HG03520 (cell line): ENCODE results near the gene ANKRD61.
"Not testable (repeated sequence)": the region's sequence is repeated elsewhere in the genome, so short reads cannot be mapped to it uniquely, and the experiment has no call there.

Experiments
- ATAC-seq: cut with Tn5 transposase; IDR thresholded peaks from one replicate; pipeline ENCODE4 v1.9.1; 2021; ENCODE audit warnings: mild to moderate bottlenecking, moderate library complexity; ENCODE audit not compliant: unreplicated experiment

ANKRD61 gene

DNA sequence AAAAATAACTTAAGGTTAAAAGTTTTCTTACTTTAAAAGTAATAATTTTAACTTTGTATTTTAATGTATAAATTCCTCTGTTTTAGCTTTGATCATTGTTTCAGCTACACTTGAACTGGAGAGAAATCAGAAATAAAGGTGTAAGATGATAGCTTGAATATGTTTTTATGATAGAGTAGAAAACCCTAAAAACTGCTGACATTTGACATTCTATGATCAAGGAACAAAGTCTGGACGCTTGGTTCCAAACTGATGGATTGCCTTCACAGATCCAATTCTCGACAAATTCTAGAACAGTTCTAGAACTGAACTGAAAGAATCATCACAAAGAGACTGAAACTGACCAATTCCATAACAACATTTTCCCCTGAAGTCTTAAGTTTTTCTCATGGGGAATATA lies at the start of gene ANKRD61:
Gene ANKRD61 (plus strand): TSS at position 389 of the 400 bp plus-strand sequence. CDS start 0 bp downstream, at position 389.
- ATAC-seq: no peak

DNA sequence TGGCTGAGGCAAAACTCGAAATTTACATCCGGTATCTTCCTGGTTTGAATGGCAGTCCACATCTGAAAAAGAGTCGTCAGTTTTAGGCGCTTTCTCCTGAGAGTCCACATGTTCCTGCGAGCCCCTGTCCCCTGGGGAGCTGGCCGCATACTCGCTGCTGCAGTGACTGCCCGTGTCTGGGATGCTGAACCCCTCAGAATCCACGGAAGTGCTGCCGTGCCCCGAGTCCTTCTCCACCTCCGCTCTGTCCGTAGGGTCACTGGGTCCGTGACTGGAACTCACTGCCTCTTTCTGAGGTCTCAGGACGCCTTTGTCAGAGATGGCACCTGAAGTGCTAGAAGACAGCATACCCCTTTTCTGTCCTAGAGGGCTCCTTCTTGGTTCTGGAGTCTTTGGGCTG lies 44.1 kb upstream of the ANKRD61 start:
- not testable (repeated sequence) for ATAC-seq

DNA sequence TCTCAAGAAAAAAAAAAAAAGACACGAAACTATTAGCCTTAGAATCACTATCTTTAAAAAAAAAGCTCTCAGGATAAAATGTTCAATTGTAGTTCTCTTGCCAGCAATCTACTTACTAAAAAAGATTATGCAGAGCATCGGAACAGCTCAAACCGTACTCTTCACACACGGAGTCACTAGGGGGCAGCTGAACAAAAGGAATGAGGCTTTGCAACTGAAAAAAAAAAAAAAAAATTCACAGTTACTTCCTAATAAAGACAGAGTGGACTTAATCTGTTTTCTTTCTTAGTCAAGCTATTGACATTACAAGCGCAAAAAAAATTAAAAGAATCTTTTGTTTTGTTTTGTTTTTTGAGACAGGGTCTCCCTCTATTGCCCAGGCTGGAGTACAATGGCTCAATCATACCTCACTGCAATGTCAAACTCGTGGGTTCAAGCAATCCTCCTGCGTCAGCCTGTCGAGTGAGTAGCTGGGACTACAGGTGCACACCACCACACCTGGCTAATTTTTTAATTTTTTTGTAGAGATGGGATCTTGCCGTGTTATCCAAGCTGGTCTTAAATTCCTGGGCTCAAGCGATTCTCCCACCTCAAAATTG lies 33.9 kb upstream of the ANKRD61 start:
- no peak for ATAC-seq

DNA sequence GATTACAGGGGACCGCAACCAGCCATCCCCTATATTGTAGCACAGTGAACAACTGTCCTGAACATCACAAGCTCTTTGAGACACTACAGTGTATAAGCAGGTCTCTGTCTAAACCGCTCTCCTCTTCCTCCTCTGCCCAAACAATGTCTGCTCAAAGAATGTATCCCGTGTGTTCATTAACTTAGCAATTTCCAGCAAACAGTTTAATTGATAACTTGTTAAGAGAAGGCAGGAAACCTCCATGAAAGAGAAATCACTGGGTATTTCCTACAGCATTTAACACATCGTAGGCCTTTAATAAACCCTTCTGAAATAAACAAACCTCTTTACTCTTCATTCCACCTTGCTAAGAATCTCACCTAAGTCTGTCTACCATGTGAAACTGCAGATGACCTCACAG lies 23.8 kb upstream of the ANKRD61 start:
- ATAC-seq: no peak

DNA sequence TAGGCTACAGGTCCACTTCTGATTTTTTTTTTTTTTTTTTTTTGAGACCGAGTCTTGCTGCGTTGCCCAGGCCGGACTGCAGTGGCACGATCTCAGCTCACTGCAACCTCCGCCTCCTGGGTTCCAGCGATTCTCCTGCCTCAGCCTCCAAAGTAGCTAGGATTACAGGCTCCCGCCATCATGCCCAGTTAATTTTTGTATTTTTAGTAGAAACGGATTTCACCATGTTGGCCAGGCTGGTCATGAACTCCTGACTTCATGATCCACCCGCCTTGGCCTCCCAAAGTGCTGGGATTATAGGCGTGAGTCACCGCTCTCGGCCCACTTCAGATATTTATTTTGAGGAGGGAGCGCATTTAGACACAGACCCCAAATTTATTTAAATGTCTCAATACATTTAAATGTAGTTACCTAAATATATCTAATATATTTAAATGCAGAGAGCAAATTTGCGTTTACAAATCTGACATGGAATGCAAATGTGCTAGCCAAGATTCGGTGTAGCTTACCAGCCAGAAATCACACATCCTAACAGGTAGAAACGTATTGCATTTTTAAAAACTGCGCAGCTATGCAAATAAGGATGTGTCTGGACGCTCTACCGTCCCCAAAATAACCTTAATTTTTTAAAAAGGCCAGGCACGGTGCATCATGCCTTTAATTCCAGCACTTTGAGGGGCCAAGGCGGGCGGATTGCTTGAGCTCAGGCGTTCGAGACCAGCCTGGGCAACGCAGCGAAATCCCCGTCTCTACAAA lies 23.2 kb upstream of the ANKRD61 start:
- not testable (repeated sequence) for ATAC-seq

DNA sequence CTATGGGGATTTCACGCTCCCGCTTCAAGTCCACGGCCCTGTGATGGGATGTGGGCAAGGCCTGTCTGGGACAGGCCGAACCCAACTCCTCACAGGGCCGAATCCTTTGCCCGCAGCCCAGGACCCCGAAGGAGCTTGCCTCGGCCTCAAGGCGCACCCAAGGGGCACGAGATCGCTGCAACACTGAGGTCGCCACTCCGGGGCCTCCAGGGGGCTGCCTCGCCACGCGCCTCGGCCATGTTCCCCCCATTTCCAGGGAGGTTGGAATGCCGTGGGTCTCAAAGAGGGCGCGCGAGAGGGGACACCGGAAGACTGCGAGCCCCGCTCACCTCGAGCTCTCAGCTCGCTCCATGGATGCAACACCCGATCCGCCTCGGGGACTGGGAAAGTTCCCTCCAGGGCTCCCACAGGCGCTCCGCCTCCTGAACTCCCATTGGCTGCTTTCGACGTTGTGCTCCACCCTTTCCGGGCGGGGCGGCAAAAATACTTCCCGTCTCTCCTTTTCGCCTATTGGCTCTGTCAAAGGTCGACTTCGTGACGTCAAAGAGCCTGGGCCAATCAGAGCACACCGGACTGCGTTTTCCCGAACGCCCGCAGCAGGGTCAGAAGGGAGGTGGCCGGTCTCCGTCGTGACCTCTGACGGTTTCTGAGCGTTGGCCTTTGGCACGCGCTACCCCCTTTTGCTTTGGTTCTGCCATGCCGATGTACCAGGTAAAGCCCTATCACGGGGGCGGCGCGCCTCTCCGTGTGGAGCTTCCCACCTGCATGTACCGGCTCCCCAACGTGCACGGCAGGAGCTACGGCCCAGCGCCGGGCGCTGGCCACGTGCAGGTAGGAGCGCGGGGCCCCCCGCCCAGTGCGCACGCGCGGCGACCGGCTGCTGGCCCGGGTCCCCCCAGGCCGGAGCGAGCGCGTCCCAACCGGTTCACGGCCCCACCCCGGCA lies 22.2 kb upstream of the ANKRD61 start, which contains the start of the genes AIMP2 and PMS2:
Gene AIMP2 (plus strand): TSS at position 605 of the 944 bp plus-strand sequence. CDS start 92 bp downstream, at position 697.
Gene PMS2 (minus strand): TSS at position 382 of the 944 bp plus-strand sequence. CDS start 30 bp downstream, at position 352.
- peak; percentile 95 for ATAC-seq

DNA sequence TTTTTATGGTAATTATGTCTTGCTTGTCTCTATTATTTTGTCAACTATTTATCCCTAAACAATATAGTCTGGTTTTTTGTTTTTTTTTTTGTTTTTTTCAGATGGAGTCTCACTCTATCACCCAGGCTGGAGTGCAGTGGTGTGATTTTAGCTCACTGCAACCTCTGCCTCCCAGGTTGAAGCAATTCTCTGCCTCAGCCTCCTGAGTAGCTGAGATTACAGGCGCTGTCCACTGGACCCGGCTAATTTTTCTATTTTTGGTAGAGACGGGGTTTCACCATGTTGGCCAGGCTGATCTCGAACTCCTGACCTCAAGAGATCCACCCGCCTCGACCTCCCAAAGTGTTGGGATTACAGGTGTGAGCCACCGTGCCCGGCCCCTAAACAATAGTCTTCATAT lies 20.8 kb upstream of the ANKRD61 start:
- ATAC-seq: not testable (repeated sequence)

DNA sequence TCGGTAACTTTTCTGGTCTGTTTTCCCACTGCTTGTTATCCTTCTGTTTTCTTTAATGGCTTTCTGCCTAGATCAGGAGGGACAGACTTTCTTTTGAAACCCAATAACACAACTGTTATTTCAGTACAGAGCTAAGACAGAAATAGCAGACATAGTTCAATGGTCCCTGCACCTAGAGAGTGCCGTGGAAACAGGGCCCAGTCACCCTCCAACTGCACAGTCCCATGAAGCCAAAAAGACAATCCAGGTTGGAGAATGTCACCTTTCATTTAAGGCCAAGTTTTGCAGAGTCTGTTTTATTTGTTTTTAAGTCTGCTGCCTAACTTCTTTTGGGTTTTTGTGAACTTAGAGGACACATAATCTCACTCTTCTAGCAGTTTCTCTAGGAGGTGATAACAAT lies 19.6 kb upstream of the ANKRD61 start:
- no peak for ATAC-seq

DNA sequence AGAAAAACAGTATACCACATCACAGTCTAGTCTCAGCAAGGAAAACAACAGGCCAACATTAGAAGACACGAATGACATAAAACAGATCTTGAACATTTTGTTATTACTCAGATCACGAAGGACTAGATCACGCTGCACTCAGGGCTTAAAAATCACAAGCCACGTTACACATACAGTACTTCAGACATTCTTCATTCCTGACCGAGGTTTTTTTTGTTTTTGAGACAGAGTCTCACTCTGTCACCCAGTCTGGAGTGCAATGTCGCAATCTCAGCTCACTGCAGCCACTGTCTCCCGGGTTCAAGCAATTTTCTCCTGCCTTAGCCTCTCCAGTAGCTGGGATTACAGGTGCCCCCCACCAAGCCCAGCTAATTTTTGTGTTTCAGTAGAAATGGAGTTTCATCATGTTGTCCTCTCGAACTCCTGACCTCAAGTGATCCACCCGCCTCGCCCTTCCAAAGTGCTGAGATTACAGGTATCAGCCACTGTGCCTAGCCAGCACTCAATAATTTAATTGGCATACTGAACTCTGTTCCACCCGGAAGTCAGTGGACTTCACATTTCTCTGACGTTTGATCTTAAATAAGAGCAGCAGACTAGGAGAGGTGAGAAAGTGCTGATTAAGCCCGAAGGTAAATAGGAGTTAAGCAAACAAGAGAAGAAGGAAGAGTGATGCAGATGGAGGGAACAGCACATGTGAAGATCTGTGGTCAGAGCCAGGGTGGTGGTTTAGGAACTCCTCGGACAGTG lies 18.6 kb upstream of the ANKRD61 start:
- no peak for ATAC-seq

DNA sequence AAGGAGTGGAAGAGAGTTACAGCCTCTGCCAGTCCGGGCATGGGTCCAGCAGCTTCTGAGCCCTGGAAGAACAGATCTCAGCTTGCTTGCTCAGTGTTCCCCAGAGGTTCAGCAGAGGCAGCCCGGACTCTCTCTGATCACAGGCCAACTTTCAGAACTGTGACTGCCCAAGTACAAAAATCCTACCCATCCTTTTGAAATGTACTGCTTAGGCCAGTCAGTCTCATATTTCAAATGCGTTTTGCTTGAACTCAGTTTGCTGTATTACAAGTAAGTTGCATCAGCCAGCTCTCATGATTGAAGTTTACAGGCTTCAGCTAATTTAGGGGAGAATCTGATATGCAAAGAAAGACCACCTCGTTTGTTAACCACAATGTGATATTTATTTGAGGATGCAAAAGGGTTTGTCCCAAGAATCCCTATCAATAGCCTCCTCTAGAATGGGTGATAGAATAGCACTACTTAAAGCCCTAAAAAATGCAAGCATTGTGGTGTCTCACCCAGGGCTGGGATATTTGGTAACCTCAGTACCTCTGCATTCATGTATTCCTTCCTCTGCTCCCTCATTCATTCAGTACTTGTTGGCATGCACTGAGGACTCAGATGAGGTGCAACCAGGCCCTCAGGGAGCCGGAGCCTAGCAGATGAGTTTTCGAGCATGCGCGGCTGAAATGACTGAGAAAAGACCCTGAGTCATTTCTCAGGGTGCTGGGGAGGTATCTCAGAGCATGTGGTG lies 15.1 kb upstream of the ANKRD61 start:
- ATAC-seq: peak; percentile 27

DNA sequence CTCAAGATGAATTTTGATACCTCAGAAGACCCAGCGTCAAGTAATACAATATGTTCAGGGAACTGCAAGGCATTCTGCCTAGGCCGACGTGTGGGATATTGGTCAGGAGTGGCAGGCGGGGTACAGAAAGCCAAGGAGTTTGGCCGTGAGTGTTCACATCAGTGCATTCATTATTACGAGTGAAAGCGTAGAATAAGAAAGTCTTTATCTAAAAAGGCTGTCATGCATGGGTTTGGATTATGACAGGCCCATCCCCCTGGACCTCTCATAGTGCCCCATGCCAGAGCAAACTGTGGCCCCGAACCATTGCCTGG lies 14.6 kb upstream of the ANKRD61 start:
- no peak for ATAC-seq

DNA sequence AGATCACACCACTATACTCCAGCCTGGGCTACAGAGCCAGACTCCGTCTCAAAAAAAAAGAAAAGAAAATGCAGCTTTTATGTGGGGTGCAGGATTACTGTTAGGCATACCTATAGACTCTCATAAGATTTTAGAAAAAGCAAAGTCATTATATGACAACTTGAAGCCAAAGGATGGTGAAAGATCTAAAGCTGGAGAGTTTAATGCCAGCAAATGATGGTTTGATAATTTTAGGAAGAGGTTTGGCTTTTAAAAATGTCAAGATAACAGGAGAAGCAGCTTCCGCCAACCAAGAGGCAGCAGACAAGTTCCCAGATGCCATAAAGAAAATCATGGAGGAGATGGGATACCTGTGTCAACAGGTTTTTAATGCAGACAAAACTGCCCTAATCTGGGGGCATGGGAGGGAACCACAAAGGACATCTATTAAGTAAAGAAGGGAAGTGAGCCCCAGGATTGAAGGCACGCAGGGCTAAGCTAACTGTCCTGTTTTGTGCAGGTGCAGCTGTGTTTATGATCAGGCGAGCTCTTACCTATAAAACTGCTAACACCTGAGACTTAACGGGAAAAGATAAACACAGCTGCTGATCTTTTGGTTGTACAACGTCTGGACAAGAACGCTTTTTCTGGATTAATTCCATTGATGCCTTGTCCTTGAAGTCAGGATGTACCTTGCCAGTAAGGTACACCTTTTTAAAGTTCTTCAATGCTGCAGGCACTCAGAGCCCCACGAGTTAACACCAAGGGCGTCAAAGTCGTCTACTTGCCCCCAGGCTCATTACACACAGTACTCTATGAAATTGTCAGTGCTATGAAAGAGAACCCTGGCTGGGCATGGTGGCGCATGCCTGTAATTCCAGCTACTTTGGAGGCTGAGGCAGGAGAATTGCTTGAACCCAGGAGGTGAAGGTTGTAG lies 10.5 kb upstream of the ANKRD61 start:
- ATAC-seq: no peak

DNA sequence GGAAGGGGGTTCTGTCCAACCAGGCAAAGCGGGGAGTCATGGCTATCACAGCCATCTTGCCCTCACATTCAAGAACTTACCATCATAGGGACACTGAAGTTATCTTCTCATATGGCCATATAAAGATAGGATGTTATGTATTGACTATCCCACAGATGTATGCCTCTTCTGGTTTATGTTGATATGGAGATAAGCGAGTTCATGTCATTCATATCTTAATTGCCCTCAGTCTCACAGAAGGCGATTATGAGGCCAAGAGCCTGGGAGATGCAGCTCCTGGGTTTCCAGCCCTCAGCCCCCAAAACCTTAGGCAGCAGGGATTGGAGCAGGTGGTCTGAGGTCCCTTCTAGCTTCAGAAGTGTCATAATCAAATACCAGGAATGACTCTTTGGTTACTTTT lies 8.5 kb upstream of the ANKRD61 start:
- no peak for ATAC-seq

DNA sequence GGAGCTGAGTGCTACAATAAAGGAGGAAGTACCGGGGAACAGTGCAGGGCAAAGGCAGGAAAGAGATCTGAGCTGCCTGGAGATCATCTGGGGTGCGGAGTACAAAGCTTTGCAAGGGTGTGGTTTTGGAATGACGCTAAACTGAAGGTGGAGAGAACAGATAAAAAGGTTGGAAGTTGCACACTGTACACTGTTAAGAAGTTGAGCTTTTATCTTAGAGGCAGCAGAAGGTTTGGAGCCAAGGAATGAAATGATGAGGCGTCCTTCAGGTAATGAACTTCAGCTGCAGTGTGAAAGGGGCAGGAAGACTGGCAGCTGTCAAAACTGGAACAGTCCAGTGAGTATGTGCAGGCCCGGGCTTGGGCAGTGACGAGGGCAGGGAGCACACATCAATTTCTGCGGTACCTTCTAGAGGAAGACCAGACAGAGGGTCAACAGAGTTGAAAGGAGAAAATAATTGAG lies 7.2 kb upstream of the ANKRD61 start:
- no peak for ATAC-seq

DNA sequence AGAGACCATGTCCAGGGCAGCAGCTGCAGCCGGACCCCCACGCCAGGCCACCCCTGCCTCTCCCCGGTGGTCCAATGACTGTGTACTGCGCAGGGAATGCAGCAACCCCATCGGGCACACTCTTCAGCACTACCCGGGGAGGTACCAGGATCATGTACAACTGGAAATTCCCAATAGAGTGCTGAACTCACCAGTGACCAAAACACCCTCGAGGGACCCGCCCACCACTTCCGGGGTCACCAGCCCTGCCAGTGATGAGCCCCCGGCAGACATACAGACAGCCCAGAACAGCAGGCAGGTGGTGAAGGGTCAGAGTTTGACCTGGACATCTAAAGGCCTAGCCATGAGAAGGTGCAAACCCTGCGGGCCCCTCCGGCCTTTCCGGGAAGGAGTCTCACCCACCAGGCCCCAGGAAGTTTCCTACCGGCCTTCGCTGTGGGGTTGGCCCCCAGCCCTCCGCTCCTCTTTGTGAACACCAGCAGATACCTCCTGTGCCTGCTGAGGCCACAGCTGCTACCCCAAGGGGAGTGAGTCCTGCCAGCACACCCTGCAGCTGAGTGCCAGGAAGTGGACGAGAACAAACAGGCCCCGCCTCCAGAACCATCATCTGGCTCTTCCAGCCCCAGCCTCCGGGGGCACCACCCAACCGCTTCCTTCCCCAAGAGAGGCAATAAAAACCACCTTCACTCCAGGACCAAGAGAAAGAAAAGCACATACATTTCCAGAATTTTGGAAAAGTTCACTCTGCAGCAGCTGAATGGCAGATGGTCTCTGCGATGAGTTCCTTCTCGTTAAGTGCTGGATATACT lies 5.0 kb upstream of the ANKRD61 start:
- no peak for ATAC-seq

DNA sequence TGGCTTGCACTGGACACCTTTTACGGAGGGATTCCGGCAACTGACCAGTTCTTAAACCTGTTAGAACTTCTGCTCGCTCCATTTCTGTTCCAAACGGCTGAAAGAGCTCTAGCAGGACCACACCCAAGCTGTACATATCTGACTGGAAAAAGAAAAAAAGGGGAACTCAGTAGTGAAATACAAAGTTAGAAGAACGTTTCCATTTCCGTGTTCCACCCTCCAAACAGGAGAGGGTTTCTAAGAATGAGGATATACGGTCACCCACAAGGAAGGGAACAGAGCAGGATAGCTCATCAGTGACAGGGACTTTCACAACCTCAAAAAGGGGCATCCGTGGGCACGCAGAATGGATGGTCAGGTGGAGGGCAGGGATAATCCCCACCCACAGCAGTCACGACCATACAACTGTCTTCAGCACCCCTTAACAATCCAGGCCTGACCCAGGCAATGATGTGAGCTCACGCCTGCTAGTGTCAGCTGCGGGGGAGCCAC lies 4.3 kb upstream of the ANKRD61 start:
- no peak for ATAC-seq

DNA sequence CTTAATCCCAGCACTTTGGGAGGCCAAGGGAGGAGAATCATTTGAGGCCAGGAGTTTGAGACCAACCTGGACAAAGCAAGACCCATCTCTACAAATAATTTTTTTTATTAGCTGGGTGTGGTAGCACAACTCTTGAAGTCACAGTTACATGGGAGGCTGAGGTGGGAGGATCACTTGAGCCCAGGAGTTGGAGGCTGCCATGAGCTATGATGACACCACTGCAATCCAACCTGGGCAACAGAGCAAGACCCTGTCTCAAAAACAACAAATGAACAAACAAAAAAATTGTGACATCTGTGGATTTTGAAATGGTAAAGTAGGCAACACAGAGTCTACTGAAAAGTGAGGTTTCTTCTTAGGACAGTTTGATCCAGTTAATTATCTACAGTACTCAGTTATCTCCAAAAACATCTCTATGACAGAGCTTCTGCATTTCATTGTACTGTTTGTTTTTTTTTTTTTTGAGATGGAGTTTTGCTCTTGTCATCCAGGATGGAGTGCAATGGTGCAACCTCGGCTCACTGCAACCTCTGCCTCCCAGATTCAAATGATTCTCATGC lies 3.3 kb upstream of the ANKRD61 start:
- ATAC-seq: no peak

DNA sequence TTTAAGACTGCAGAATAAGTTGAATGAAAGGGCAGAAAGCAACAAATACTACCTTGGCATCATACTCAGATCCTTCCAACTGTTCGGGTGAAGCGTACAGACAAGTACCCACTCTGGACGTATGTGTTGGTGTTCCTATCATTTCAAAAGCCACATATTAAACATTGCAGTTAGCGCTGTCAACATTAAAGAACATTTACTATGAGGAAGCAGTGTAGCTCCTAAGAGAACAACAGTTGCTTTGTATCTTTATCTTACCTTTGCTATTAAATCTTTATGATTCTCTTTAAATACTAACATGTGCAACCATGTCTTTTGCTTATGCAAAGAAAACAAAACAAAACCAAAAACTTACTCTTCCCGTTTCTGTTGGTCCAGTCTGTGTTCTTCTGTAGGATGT lies 2.6 kb upstream of the ANKRD61 start:
- no peak for ATAC-seq
